ENCODE data around the gene ARAP3.

The ARAP3 gene

DNA sequence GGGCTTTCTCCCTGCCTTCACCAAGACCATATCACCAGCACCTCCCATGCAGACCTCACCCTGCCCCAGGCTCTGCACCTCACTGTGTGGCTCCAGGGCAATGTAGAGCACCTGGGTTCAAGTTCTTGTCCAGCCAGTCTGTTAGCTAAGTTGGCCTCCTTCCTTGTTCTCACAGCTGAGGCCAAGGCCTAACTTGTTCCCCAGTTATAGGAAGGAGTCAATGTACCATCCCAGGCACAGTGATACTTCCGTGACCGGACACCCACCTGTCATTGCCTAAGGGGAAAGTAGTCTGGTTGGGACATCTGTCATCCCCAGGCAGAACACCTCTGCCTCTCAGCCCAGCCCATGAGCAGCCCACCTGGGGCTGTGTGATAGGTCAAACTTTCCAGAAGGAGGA lies 14.4 kb upstream of the ARAP3 start:
- DNase-seq = no peak

DNA sequence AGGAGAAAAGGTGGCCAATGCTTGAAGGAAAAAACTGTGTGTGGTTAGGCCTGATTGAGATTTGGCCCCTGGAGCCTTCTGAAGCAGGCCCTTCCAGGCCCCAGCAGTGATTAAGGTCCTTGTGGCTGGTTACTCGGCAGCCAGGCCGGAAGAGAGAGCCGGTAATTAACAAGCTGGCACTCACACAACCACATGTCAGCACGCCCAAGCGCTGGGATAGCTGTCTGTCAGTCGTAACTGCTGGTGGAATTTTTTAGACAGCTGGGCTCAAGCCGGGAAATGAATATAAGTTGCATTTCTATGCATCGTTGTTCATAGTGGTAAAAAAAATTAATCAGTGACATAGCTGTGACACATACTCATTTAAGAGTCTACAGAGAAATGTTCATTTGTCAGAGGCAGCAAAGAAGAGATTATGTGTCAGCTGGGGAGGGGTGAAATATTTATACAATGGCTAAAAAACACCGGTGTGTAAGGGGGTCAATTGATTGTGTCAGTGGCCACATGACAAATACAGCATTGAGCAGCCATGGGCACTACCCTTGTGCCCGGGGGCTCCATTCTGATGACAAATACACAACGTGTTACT lies 13.7 kb upstream of the ARAP3 start:
- DNase-seq = peak; percentile 61 to 80

DNA sequence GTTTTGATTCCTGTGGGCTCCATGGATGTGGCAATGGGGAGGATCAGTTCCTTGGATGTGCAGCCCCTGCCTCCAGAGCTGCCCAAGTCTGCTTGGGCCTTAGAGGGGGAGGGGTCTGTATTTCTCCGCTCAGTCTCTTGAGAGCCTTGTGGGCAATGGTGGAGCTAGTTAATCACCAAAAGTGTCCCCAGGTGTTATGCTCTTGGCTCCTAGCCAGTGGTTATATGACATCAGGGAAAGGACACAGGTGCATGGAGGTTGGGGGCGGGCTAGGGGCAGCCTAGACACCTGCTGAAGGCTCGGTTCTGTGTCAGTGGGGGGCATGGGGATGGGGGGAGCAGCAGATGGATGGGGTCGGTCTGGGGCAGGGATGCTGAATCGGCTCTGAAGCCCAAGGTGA lies 12.4 kb upstream of the ARAP3 start:
- peak in 1 of 2 experiments; percentile 9 for DNase-seq

DNA sequence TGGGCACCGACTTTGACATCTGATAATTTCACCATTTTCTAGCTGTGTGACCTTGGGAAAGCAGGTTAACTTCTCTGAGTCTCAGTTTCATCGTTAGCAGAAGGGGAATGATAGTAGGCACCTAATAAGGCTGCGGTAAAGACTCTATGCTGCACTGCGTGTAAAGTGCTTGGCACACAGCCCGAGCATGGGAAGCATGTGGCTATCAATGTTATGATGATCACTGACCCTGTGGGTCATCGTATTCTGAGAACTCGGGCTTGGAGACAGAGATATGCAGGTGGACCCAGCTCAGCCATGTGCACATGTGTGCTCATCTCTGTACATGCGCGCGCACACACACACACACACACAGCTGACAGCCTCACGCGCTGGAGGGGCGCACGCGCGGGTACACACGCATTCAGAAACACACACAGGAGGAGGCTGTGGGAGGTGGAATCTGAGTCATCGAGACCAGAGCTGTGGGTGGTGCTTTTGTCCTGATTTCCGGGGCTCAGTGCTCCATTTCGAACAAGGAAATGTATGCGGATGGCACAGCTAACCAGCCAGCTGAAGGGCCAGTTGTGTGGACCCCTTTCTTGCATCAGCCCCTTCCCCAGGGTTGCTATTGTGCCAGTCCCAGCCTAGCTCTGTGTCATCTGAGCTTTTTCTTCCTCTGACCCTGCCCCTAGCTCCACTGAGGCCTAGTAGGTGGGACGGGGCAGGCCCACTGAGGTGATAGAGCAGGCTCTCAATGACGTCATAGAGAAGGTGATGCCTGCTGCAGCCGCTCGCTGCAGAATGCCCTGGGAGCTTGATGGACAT lies 11.1 kb upstream of the ARAP3 start:
- no peak for DNase-seq

DNA sequence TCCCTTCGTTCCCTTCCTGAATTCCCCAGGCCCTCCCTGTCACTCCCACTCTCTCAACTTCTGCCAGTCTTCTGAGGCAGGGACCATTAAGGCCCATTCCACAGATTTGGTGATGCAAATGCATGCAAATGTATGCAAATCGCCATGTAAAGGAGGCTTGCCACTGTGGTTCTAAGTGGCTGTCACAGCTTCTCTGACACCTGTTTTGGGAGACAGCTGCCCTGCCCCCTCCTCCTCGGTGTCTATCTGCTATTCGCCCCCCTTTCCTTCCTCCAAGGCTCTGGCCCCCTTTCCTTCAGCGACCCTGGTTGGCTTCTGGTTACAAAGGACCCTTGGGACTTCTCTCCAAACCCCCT lies 10.5 kb upstream of the ARAP3 start:
- DNase-seq = no peak

DNA sequence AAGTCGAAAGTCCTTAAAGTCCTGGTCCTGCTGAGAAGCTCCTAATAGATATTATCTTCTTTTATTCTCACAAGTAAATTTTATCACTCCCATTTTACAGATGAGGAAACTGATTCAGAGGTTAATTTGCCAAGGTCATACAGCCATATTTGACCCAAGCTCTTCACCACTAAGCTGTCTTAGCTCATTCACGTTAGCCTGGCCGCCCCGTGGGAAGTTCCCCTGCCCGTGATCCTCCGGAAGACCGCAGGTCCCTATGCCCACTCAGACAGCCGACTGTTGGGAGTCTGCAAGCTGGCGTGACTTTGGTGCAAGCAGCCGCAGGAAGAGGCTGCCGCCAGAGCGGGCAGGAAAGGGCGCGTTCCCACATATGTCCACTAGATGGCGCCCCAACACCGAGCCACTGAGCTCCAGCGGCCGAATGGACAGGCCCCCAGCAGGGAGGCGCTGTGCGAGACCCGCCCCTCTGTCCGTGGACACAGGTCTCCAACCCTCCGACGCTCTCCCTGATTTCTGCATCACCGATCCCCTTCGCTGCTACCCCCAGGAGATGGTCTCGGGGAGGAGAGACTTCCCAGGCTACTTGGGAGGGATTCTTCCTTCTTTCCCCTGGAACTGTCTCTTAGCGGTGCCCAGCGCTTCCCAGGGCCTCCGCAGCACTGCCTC lies 10.0 kb upstream of the ARAP3 start:
- peak; percentile 43 to 74 for DNase-seq

DNA sequence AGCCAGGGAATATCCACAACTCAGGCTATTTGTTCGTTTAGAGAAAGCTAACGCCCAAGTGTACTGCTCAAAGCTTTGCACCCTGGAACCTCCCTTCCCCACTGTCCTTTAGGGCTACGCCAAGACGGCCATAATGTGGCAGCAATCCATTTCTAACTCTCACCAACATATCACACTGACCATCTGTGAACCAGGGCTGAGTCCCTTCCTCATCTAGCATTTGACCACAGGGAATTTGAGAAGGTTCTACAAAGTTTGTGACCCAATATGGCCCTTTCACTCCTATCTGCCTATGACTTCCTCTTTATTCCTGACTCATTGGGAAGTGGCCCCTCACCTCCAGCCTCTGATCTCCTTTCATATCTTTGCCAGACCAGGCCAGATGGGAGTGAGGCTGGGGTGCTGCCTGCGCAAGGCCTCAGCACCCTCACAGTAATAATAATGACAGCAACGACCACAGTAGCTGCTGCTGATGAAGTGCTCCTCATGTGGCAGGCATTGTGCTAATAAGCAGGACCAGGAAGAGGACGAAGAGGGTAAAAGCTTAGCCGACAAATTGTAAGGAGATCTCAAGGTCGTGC lies 9.3 kb upstream of the ARAP3 start:
- no peak for DNase-seq

DNA sequence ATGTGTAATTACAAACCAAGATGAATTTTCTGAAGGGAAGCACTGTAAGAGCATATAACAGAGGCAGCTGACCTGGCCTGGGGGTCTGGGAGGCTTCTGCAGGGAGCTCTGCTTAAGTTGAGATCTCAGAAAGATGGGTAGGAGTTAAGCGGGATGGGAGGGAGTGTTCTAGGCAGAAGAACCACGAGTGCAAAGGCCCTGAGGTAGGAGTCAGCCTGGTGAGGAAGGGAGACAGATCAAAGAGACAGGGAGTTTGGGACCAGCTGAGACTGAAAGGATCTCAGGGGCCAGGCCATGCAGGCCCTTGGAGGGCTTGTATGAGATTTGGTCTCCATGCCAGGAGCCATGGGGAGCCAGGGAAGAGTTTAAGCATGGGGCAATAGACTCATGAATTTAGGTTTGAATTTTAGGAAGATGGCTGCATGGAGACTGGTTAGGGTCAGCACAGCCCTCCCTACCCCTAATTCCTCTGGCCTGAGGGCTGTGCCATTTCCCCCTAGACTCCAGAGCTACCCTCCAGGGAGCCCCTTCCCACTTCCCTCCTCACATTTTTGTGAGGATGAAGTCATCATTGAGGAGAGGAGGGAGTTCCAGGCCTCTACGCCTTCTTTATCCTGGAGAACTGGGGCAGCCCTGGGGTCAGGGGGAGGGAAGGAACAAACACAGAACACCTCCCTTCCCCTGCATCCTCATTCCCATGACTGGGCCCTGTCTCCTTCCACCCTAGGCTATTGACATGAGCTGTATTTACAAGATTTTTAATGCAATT lies 4.8 kb upstream of the ARAP3 start:
- DNase-seq = no peak

DNA sequence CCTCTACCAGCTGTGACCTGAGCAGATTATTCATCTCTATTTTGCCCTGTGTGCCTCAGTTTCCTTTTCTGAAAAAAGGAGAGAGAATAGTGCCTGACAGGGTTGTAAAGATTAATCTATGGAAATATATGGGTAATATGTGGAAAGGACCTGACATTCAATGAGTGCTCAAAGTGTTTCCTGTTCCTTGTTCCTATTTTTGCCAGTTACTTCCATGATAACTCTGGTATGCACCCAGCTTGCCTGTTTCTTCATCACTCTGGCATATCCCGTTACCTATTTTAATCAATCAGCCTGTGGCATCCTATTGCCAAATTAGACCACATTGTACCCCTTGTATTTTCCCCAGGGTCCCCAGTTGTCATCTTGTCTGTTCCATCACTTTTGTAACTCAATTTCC lies 3.6 kb upstream of the ARAP3 start:
- no peak for DNase-seq

DNA sequence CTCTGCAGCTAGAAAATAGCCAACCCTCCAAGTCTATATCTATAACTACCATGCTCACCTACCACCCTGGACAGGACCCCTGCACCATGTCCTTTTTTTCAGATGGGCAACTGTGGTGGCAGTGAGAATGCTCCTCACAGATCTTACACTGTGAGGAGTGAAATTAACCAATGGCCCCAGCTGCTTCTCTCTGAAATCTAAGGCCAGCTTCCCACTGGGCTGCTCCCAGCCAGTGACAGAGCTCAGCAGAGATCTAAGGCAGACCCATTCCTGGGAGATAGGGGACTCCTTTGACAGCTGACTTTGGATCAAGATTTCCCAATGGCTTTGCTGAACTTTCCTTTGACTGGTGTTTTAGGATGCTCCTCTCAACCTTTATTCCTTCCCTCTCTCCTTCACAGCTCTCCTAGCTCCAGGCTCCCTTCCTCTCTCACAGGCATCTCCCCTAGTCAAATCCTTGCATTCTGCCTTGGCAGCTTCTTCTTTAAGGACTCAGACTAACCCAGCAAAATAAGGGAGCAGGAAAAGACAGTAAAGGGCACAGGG lies 1.6 kb upstream of the ARAP3 start:
- no peak for DNase-seq

DNA sequence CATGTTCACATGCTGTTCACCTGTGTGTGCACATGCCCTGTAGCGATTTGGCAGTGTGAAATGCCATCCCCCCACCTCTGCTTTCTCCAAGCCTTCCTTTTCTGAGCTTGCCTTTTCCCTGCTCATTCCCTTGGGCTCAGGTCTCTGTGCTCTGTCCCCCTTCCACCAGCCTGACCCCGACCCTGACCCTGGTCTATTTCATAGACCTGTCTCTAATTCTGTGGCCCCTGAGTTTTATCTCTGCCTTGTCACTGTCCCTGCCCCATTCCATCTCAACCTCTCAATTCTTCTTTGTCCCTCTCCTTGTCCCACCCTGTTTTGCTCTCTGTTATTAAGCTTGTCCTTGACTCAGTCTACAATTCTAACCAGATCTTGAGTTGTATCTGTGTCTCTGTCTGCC lies 735 bp downstream of the ARAP3 start:
- no peak for DNase-seq

DNA sequence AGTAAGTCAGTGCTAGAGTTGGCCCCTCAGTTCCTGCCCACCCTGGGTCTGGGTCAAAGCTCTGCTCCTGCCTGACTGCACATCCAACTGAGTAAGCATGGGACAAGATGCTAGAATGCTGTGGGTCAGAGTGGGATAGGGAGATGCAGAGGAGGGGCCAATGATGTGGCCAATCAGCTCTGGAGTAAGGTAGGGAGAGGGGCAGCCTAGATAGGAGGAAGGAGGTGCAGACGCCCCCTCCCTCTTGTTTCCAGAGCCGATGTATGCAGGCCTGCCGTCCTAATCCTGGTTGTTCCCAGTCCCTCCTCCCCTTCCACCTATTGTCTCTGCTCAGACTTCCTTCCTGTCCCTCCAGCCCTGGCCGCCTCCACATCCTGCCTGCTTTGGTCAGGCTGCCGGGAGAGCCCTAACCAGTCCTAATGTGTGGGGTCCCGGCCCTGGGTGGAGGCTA lies 1.3 kb downstream of the ARAP3 start:
- DNase-seq = no peak

DNA sequence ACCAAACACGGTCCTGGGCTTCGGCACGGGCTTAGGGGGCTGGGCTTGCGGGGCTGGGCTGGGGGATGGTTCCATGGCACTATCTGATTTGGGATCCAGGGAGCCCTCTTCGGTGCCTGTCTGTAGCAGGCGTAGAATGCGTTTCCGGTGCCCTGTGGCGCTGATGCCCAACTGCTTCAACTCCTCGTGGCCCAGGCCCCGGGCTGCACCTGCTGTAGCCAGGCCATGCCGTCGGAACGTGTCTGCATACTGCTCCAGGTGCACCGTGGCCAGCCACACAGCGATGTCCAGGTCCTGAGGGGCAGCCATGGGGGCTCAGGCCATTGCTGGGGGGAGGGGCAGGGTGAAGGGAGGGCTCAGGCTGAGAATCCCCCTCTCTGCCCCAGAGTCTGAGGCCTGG lies 1.9 kb downstream of the ARAP3 start:
- no peak for DNase-seq

DNA sequence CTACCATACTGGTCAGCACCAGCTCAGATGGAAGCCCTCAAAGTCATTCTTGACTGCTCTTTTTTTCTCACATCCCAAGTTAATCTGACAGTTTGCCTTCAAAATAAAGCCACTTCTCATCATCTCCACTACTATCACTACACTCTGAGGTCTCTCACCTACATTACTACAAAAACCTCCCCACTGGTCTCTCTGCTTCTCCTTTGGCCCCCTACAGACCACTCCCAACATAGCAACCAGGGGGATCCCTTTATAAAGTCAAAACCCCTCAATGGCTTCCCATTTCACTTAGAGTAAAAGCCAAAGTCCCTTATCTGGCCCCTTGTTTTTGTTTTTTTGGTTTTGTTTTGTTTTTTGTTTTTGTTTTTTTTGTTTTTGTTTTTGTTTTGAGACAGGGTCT lies 4.6 kb downstream of the ARAP3 start:
- peak in 1 of 2 experiments; percentile 9 for DNase-seq

DNA sequence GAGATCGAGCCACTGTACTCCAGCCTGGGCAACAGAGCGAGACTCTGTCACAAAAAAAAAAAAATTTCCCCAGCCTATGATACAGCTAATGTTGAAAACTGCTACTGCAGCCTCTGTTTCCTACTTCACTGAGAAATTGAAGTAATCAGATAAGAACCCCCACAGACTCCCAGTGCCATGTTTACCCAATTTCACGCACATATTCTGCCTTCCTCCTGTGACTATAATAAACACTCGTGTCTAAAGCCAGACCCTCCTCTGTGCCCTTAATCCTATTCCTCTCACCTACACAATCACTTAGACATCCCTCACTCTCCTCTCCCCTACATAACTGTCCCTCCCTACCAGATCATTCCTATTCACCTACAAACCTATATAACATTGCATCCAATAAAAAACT lies 6.4 kb downstream of the ARAP3 start:
- no peak for DNase-seq

DNA sequence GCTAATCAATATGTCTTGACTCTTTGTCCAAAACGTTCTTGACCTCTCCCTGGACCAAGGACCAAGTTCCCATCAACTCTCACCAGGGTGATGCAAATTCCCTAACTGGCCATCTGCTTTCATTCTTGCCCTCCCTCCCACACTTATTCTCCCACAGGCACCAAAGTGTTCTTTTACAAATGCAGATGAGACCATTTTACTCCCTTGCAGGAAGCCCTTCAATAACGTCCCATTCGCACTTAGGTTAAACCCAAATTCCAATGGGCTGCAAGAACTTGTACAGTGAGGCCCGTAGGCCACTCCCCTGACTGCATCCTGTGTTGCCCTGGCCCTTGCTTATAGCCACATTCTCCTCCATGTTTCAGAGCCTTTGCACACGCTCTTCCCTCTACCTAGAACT lies 7.3 kb downstream of the ARAP3 start:
- DNase-seq = no peak

DNA sequence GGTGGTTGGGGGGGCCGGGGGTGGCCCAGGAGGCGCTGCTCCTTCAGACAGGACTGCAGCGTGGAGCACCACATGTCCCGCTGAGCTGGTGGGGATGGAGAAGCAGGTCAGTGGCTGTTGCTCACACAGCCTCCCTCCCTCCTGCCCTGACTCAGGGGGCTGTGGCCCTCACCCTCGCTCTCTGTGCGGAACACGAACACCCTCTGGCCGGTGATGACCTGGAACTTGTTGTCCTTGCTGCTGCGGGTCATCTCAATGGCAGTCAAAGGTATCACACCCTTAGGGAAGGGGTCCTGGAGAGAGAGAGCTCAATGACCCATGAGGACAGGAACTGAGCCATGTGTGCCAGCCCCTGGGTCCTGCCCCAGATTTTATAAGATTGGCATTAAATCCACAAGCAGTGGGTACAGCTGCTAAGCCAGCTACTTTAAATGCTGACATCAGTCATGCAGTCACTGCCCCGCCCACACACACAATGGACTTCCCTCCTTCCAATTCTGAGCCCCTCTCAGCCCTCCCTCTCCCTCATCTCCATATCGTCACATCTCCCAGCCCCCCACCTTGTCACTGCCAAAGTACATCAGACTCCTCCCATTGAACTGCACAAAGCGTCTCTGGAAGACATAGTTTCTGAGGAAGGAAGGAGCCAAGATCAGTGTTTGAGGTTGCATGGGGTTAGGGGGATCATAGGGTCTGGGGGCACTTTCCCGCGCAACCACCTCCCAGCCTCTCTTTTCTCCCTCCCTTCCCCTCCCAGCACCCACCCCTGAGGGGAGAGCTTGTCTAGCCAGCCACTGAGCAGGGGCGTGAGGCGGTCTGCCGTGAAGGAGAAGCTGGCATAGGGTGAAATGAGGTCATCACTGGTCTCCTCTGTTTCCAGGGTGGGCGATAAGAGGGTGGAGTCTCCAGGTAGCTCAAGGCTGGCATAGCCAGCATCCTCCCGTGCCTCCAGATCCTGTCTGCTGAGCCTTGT lies 8.9 kb downstream of the ARAP3 start:
- DNase-seq = no peak

DNA sequence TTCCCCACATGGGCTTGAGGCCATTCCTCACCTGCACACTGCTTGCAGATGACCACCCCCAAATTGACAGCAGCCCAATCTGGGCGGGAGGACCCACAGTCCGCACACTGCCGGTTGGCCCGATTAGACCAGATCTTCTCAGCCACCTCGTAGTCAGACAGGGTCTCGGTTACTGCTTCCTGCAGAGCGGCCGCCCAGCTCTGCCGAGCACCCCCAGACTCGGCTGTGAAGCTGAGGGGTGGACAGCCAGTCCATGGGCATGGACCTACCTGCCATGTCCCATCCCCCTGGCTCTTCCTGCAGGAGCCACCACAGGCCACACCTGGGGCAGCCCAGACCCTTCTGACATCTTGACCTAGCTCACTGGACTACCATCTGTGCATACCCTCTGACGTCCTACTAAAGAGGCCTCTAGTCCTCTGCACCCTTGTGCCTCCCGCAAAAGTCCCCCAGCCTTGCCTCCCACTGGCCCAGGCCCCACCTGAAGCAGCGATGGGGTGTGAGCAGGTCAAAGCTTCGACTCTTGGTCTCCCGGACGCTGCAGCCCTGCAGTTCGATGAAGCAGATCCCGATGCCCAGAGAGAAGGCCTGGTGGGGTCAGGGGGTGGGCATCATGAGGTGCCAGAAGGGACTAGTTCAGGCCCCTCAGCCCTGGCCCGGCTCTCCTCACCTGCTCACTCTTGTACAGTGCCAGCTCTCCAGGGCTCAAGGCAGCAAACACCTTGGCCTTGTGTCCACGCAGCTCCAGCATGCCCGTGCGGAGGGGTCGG lies 9.8 kb downstream of the ARAP3 start:
- no peak for DNase-seq

DNA sequence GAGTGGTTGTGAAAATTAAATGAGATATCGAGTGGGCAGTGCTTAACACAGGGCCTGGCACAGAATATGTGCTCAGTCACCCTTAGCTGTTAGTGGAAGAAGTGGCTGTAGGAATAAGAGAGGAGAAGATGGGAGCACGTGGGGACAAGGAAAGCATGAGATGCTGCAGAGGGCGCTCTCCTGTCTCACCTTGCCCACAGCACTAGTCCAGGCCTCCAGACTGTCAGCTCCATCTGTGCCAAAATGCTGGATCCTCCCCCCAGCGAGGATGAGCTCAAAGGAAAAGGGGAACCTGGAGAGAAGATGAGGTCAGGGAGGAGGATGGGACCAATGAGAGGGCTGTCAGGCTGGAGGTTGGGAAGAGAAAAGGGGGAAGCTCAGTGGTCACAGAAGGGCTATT lies 12.5 kb downstream of the ARAP3 start:
- DNase-seq = no peak

DNA sequence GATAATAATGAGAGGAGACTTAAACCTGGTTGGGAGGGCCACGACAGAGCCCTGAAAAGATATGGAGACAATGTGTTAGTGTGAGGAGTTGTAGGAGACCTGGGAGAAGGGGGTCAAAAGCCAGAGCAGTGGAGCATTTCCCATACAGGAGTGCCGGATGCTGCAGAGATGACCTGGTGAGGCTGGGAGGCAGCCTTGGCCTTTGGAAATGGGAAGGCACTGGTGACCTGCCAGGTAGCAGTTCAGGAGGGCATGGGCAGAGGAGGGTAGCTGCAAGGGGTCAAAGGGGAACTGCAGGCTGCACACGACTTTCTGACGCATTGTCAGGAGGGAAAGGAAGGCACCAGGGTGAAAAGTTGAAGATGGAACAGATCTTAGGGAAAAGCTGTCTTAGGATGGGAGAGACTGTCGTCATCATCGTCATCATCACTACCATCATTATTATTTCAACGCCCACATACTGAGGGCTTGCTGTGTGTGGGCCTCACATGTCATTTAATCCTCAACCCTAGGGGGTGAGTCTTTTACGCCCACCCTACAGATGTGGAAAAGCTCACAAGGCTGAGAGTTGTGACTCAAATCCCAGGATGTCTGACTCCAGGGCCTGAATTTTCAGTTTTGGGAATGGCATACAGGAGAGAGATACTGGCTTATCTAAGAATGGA lies 13.3 kb downstream of the ARAP3 start:
- no peak for DNase-seq
